Heart left ventricle (tissue), 16 donors: ENCODE data around the gene FPR1. TPM values are rescaled to one million over a fixed set of nuclear protein-coding genes. Genes with fewer than 3 reads are reported as not detected.
"Not testable (repeated sequence)": the region's sequence is repeated elsewhere in the genome, so short reads cannot be mapped to it uniquely, and the experiment has no call there.

Experiments
- ATAC-seq, 4 donors: fragments of 200-7000 bp; cut with Tn5 transposase; one replicate each; pipeline ENCODE4 v1.9.1; 2020 to 2022; ENCODE audit warnings: moderate library complexity in 4 of 4, mild to moderate bottlenecking in 3 of 4, moderate number of reproducible peaks in 1 of 4
- DNase-seq, 5 donors: peaks; one replicate each; pipeline ENCODE4 v3.0.0-alpha.2; 2020
- H3K27ac ChIP-seq, 12 donors: fragments of 200-600 bp; sonication (generic) in 4 of 12; one replicate each; pipeline versions ENCODE4 v1.5.0 to v1.8.0; 2016 to 2022; ENCODE audit warnings: mild to moderate bottlenecking in 2 of 12
- H3K27me3 ChIP-seq, 9 donors: fragments of 200-600 bp; sonication (generic) in 2 of 9; one replicate each; pipeline versions ENCODE4 v1.5.1 to v1.8.0; 2016 to 2022; ENCODE audit warnings: mild to moderate bottlenecking in 3 of 9
- H3K36me3 ChIP-seq, 9 donors: fragments of 200-600 bp; sonication (generic) in 2 of 9; one replicate each; pipeline versions ENCODE4 v1.5.0 to v1.8.0; 2018 to 2022; ENCODE audit warnings: mild to moderate bottlenecking in 2 of 9
- H3K4me1 ChIP-seq, 12 donors: fragments of 200-600 bp; sonication (generic) in 4 of 12; one replicate each; pipeline versions ENCODE4 v1.5.0 to v1.8.0; 2016 to 2022; ENCODE audit warnings: mild to moderate bottlenecking in 3 of 12
- H3K4me3 ChIP-seq, 12 donors: fragments of 200-600 bp; sonication (generic) in 4 of 12; one replicate each; pipeline versions ENCODE4 v1.5.0 to v1.8.0; 2017 to 2022; ENCODE audit warnings: mild to moderate bottlenecking in 9 of 12, moderate library complexity in 4 of 12
- H3K9me3 ChIP-seq, 12 donors: fragments of 200-600 bp; sonication (generic) in 4 of 12; one replicate each; pipeline versions ENCODE4 v1.5.0 to v1.8.0; 2016 to 2022; ENCODE audit warnings: mild to moderate bottlenecking in 1 of 12
- CTCF ChIP-seq, 12 donors: fragments of 200-600 bp; sonication (generic) in 4 of 12; IDR thresholded peaks; one replicate each; pipeline versions ENCODE4 v1.5.0 to v1.8.0; 2018 to 2022; ENCODE audit warnings: antibody characterized with exemption in 12 of 12, mild to moderate bottlenecking in 5 of 12
- POLR2A ChIP-seq, 2 donors: fragments of 450-650 bp; IDR thresholded peaks; one replicate each; pipeline ENCODE4 v1.6.1; 2017; ENCODE audit warnings: antibody characterized with exemption in 2 of 2, mild to moderate bottlenecking in 2 of 2, moderate library complexity in 2 of 2
- WGBS, 4 donors: extraction: QIAGEN DNeasy Blood & Tissue Kit in 2 of 4; methylation state at CpG; one replicate each; pipeline versions ENCODE4 v1.1.5 to v1.1.7; 2013 to 2018; 5-methylcytosine and 5-hydroxymethylcytosine counted together
- intact Hi-C, 10 donors: fragments of 100-400 bp; cut with DNase I; formaldehyde crosslinking; loops; one replicate each; pipeline versions ENCODE4 v1.11.1 to v1.14.2; 2022
- polyA plus RNA-seq, 2 donors: library from polyadenylated mRNA; stranded (reverse); fragments of 200-250 nt; gene quantifications; one replicate each; pipeline ENCODE4 v1.2.3, GENCODE V29; 2013
- total RNA-seq, 9 donors: library from RNA; depleted of rRNA in 2 of 9; stranded (reverse); fragments of >200 nt in 2 of 9; fragmentation: NEBNext Ultra II Directional in 3 of 9; extraction: Animal tissue kit (Norgen Biotek cat#: 25700) in 3 of 9; gene quantifications; one replicate each; pipeline versions ENCODE4 v1.1.0 to v1.2.4, GENCODE V29; 2016 to 2023
- donor health status: ischemic (EF 13 %, LVEDD 7.1; RV severe dilation, severe dysfunction).
- donor health status: healthy with polysubstance abuse.
- donor health status: DM: no; HTN: yes; CAD: no.
- donor health status: DM: no; HTN: no; CAD: no.
- donor health status: ischemic (EF 25% LVEDD 6.9; RV normal size, moderate dysfunction).
- donor health status: ischemic (EF 25% LVEDD 5.7; RV mildly dilated, moderate dysfunction).
- donor health status: healthy.
- donor health status: DM: yes; HTN: yes; CAD: no.
- donor health status: ischemic (EF 35%, LVEDD 5.7; RV mildly dilated, moderate dysfunction).
- donor health status: nonischemic (EF 11% LVEDD 7.7; RV severe dilation, severe dysfunction).
- donor health status: DM: yes; HTN: yes; CAD: no.
- donor health status: PGD.
- donor health status: ischemic (EF 29% LVEDD 5.4; RV normal size, mild dysfunction).
- donor health status: nonischemic (EF 23%, LVEDD 6.1; RV moderate dilation, normal function).

The FPR1 gene
- total and polyA plus RNA-seq, 11 donors = 0.15 to 39.4 (median 4.7) TPM

- TF ChIP-seq POLR2A (IDR thresholded peaks at IDR 0.05) (no peak), CTCF (IDR thresholded peaks at IDR 0.05) (no peak)
- H3K27ac ChIP-seq = no peak overlapping the region
- no peaks in the 10 kb centered on the region for H3K36me3 ChIP-seq
- intact Hi-C loops = loop anchor here in 9 of 10 donors (2.0 to 10.0 kb wide), 9 partner anchors 33 to 307 kb away; partner anchors contain the start of gene CEACAM18 (in 3 of the 9)
- WGBS, 4 donors = 34 to 81% (median 60%) methylated on average over 2 of the region's 2 CpGs
- no peaks in the 10 kb centered on the region for H3K9me3 ChIP-seq
- ATAC-seq (no peak), DNase-seq (no peak)
- H3K27me3 ChIP-seq = peaks cover 0 to 8% (median 0%) of the 10 kb centered on the region in 9 donors
- no peak overlapping the region for H3K4me3 ChIP-seq
- H3K4me1 ChIP-seq = peaks cover 0 to 50% (median 3%) of the 10 kb centered on the region in 12 donors
Observed at GRCh38 chr19:51779703-51780102, 28.0 kb upstream of the FPR1 start.

GRCh38 chr19:51779181-51779580 is 27.5 kb upstream of the FPR1 start:
- ATAC-seq = no peak
- WGBS, 4 donors = 73 to 87% (median 80%) methylated on average over 1 of the region's 1 CpG
- no peaks in the 10 kb centered on the region for H3K9me3 ChIP-seq
- TF ChIP-seq CTCF (IDR thresholded peaks at IDR 0.05) (no peak), POLR2A (IDR thresholded peaks at IDR 0.05) (no peak)
- H3K36me3 ChIP-seq = no peaks in the 10 kb centered on the region
- DNase-seq = no peak
- peaks cover 0 to 8% (median 0%) of the 10 kb centered on the region in 9 donors for H3K27me3 ChIP-seq
- intact Hi-C loops = loop anchor here in 9 of 10 donors (2.0 to 10.0 kb wide), 9 partner anchors 33 to 307 kb away; partner anchors contain the start of gene CEACAM18 (in 2 of the 9)
- no peak overlapping the region for H3K4me3 ChIP-seq
- peaks cover 0 to 45% (median 3%) of the 10 kb centered on the region in 12 donors for H3K4me1 ChIP-seq
- H3K27ac ChIP-seq = no peak overlapping the region

GRCh38 chr19:51777570-51778462 is 26.1 kb upstream of the FPR1 start:
- no peak overlapping the region for H3K27ac ChIP-seq
- ATAC-seq = peak; percentile 85 to 96 (median 94)
- H3K4me1 ChIP-seq = peaks cover 0 to 33% (median 3%) of the 10 kb centered on the region in 12 donors
- WGBS, 4 donors = 31 to 35% (median 31%) methylated on average over 23 of the region's 23 CpGs
- intact Hi-C loops = loop anchor here in 9 of 10 donors (2.0 to 10.0 kb wide), 9 partner anchors 34 to 306 kb away; partner anchors contain the start of gene CEACAM18 (in 2 of the 9)
- TF ChIP-seq POLR2A (IDR thresholded peaks at IDR 0.05) (no peak), CTCF (IDR thresholded peaks at IDR 0.05) (peak; percentile 66 to 85 (median 76))
- H3K27me3 ChIP-seq = peaks cover 0 to 8% (median 0%) of the 10 kb centered on the region in 9 donors
- no peak overlapping the region for H3K4me3 ChIP-seq
- H3K9me3 ChIP-seq = no peaks in the 10 kb centered on the region
- peak in 4 of 5 donors; percentile 73 to 79 (median 76) for DNase-seq
- no peaks in the 10 kb centered on the region for H3K36me3 ChIP-seq

- intact Hi-C loops = loop anchor here in 8 of 10 donors (5.0 to 10.0 kb wide), 7 partner anchors 36 to 304 kb away; partner anchors contain the start of gene CEACAM18 (in 2 of the 8)
- H3K36me3 ChIP-seq, H3K27me3 ChIP-seq, ATAC-seq, H3K9me3 ChIP-seq, DNase-seq, H3K27ac ChIP-seq, H3K4me3 ChIP-seq: not testable (repeated sequence)
- peaks cover 0 to 39% (median 3%) of the 10 kb centered on the region in 12 donors for H3K4me1 ChIP-seq
- 87 to 100% (median 95%) methylated on average over 1 of the region's 1 CpG for WGBS, 4 donors
Observed at GRCh38 chr19:51776561-51776960, 24.9 kb upstream of the FPR1 start.
